Measurements from ENCODE around the gene TUBB6.

Gene TUBB6

GRCh38 chr18:12329125-12329698 is 21.2 kb downstream of the TUBB6 start:
- TF ChIP-seq CTCF (IDR thresholded peaks at IDR 0.05; ENCODE audit: insufficient read depth, low read length) (no peak), SPI1 (IDR thresholded peaks at IDR 0.05; ENCODE audit: borderline replicate concordance, low read depth) (no peak), POLR2AphosphoS5 (IDR thresholded peaks at IDR 0.05; ENCODE audit: low read depth) (no peak), GABPA (IDR thresholded peaks at IDR 0.05; ENCODE audit: low read depth) (no peak), REST (IDR thresholded peaks at IDR 0.05; ENCODE audit: insufficient replicate concordance, low read depth) (no peak)
- H3K4me3 ChIP-seq (replicated peaks; ENCODE audit: insufficient read depth, low read length), result no peak overlapping the region
- H3K27ac ChIP-seq (replicated peaks), result no peak overlapping the region
- H3K27me3 ChIP-seq (ENCODE audit: insufficient read depth, poor library complexity, severe bottlenecking), result no peaks in the 10 kb centered on the region
- no peak for DNase-seq (ENCODE audit: low read depth in 1 of 2, low spot score in 1 of 2)

GRCh38 chr18:12330766-12331165 is 22.7 kb downstream of the TUBB6 start:
- DNase-seq (ENCODE audit: low read depth in 1 of 2, low spot score in 1 of 2), result no peak
- Histone ChIP-seq H3K27ac (replicated peaks) (no peak overlapping the region), H3K4me3 (replicated peaks; ENCODE audit: insufficient read depth, low read length) (no peak overlapping the region), H3K27me3 (ENCODE audit: insufficient read depth, poor library complexity, severe bottlenecking) (no peaks in the 10 kb centered on the region)
- TF ChIP-seq SPI1 (IDR thresholded peaks at IDR 0.05; ENCODE audit: borderline replicate concordance, low read depth) (no peak), GABPA (IDR thresholded peaks at IDR 0.05; ENCODE audit: low read depth) (no peak), REST (IDR thresholded peaks at IDR 0.05; ENCODE audit: insufficient replicate concordance, low read depth) (no peak), CTCF (IDR thresholded peaks at IDR 0.05; ENCODE audit: insufficient read depth, low read length) (no peak), POLR2AphosphoS5 (IDR thresholded peaks at IDR 0.05; ENCODE audit: low read depth) (no peak)

GRCh38 chr18:12333506-12334290 is 25.7 kb downstream of the TUBB6 start:
- no peak for TF ChIP-seq POLR2AphosphoS5 (IDR thresholded peaks at IDR 0.05; ENCODE audit: low read depth)
- TF ChIP-seq SPI1 (IDR thresholded peaks at IDR 0.05; ENCODE audit: borderline replicate concordance, low read depth), result no peak
- no peak for TF ChIP-seq CTCF (IDR thresholded peaks at IDR 0.05; ENCODE audit: insufficient read depth, low read length)
- TF ChIP-seq REST (IDR thresholded peaks at IDR 0.05; ENCODE audit: insufficient replicate concordance, low read depth), result no peak
- no peak for TF ChIP-seq GABPA (IDR thresholded peaks at IDR 0.05; ENCODE audit: low read depth)
- no peak overlapping the region for H3K27ac ChIP-seq (replicated peaks)
- no peaks in the 10 kb centered on the region for H3K27me3 ChIP-seq (ENCODE audit: insufficient read depth, poor library complexity, severe bottlenecking)
- H3K4me3 ChIP-seq (replicated peaks; ENCODE audit: insufficient read depth, low read length), result no peak overlapping the region
- DNase-seq (ENCODE audit: low read depth in 1 of 2, low spot score in 1 of 2), result no peak

All from HL-60 (cell line).